Osteocyte (in vitro differentiated cells): ENCODE results near the gene CCDC28B. TPM values are rescaled to one million over a fixed set of nuclear protein-coding genes. Genes with fewer than 3 reads are reported as not detected.

Source experiments
- DNase-seq: peaks from one replicate; pipeline ENCODE4 v3.0.0; 2021; ENCODE audit warnings: mixed read lengths; ENCODE audit not compliant: unreplicated experiment; ENCODE audit errors: extremely low spot score
- H3K27ac Mint-ChIP-seq: one replicate; pipeline ENCODE4 v1.8.0; 2021; ENCODE audit warnings: mild to moderate bottlenecking, mixed read lengths; ENCODE audit not compliant: unreplicated experiment
- H3K27me3 Mint-ChIP-seq: one replicate; pipeline ENCODE4 v1.8.0; 2021; ENCODE audit warnings: mixed read lengths; ENCODE audit not compliant: unreplicated experiment
- H3K36me3 Mint-ChIP-seq: one replicate; pipeline ENCODE4 v1.8.0; 2021; ENCODE audit warnings: mixed read lengths; ENCODE audit not compliant: unreplicated experiment
- H3K4me1 Mint-ChIP-seq: one replicate; pipeline ENCODE4 v1.8.0; 2021; ENCODE audit warnings: mixed read lengths; ENCODE audit not compliant: unreplicated experiment
- H3K4me3 Mint-ChIP-seq: one replicate; pipeline ENCODE4 v1.8.0; 2021; ENCODE audit warnings: mild to moderate bottlenecking, moderate library complexity, mixed read lengths; ENCODE audit not compliant: unreplicated experiment
- H3K9me3 Mint-ChIP-seq: one replicate; pipeline ENCODE4 v1.8.0; 2021; ENCODE audit warnings: mixed read lengths; ENCODE audit not compliant: unreplicated experiment
- CTCF ChIP-seq: fragments of 200-600 bp; sonication (generic); IDR thresholded peaks from 2 replicates; pipeline ENCODE4 v1.5.0; 2021; ENCODE audit warnings: antibody characterized with exemption, mild to moderate bottlenecking, moderate library complexity
- total RNA-seq: library from RNA; stranded (reverse); gene quantifications from 2 replicates; pipeline ENCODE4 v1.2.1, GENCODE V29; 2021

Gene CCDC28B
- total RNA-seq, 1 donor from 2014 or later, result 24.0 TPM

- no peak overlapping the region for H3K27ac Mint-ChIP-seq
- H3K27me3 Mint-ChIP-seq, result no peaks in the 10 kb centered on the region
- H3K4me3 Mint-ChIP-seq, result no peak overlapping the region
- DNase-seq, result no peak
- no peaks in the 10 kb centered on the region for H3K9me3 Mint-ChIP-seq
- H3K4me1 Mint-ChIP-seq, result no peaks in the 10 kb centered on the region
- TF ChIP-seq CTCF, result no peak
- H3K36me3 Mint-ChIP-seq, result peaks cover 42% of the 10 kb centered on the region
Observed at GRCh38 chr1:32170991-32171390, 29.4 kb upstream of the CCDC28B start.

- TF ChIP-seq CTCF, result no peak
- Mint-ChIP-seq H3K4me3 (no peak overlapping the region), H3K36me3 (peaks cover 37% of the 10 kb centered on the region), H3K27ac (no peak overlapping the region), H3K27me3 (no peaks in the 10 kb centered on the region), H3K9me3 (no peaks in the 10 kb centered on the region), H3K4me1 (no peaks in the 10 kb centered on the region)
- no peak for DNase-seq
Observed at GRCh38 chr1:32172621-32173245, 27.7 kb upstream of the CCDC28B start.

- Mint-ChIP-seq H3K36me3 (peaks cover 14% of the 10 kb centered on the region), H3K27me3 (no peaks in the 10 kb centered on the region), H3K27ac (peak overlapping the region; percentile 98), H3K9me3 (no peaks in the 10 kb centered on the region), H3K4me3 (peak overlapping the region; percentile 89), H3K4me1 (peaks cover 29% of the 10 kb centered on the region)
- no peak for DNase-seq
- TF ChIP-seq CTCF, result no peak
Observed at GRCh38 chr1:32178380-32179192, 21.8 kb upstream of the CCDC28B start.

GRCh38 chr1:32179193-32179442 is 21.3 kb upstream of the CCDC28B start:
- TF ChIP-seq CTCF, result no peak
- Mint-ChIP-seq H3K27me3 (no peaks in the 10 kb centered on the region), H3K4me1 (peaks cover 34% of the 10 kb centered on the region), H3K27ac (peak overlapping the region; percentile 98), H3K36me3 (peaks cover 17% of the 10 kb centered on the region), H3K4me3 (peak overlapping the region; percentile 89), H3K9me3 (no peaks in the 10 kb centered on the region)
- DNase-seq, result no peak

- DNase-seq, result peak; percentile 97
- Mint-ChIP-seq H3K27me3 (no peaks in the 10 kb centered on the region), H3K4me3 (peak within 1 kb of the TSS; percentile 89), H3K4me1 (peaks cover 38% of the 10 kb centered on the region), H3K36me3 (peaks cover 19% of the 10 kb centered on the region), H3K9me3 (no peaks in the 10 kb centered on the region), H3K27ac (peak within 1 kb of the TSS; percentile 98)
- TF ChIP-seq CTCF, result no peak
Observed at GRCh38 chr1:32179443-32180185, 20.8 kb upstream of the CCDC28B start, which contains the start of gene TXLNA. Gene TXLNA, plus strand, starts transcription at chr1:32179675. Its CDS starts 671 bp downstream, at chr1:32180346.
